ENCODE data around the gene SNRPD2.

Gene SNRPD2

GRCh38 chr19:45717983-45718650 lies 26.4 kb upstream of the SNRPD2 start:
- DNase-seq (ENCODE audit: low read depth, low spot score) = no peak
- peak overlapping the region; percentile 80 for H3K4me3 ChIP-seq
- H3K27ac ChIP-seq = peak overlapping the region; percentile 90
- TF ChIP-seq POLR2AphosphoS5 (IDR thresholded peaks at IDR 0.05; ENCODE audit: borderline replicate concordance, low read depth, low read length) (no peak), EZH2 (IDR thresholded peaks at IDR 0.05) (no peak), FOXP2 (optimal IDR thresholded peaks at IDR 0.05; ENCODE audit: control extremely low read depth, extremely low read length, insufficient read depth) (no peak)
- peak overlapping the region; percentile 73 for H3K9ac ChIP-seq (ENCODE audit: insufficient read length)
- H3K36me3 ChIP-seq (ENCODE audit: insufficient read depth, low read length) = peaks cover 23% of the 10 kb centered on the region
- H3K9me3 ChIP-seq (ENCODE audit: low read depth, low read length) = no peaks in the 10 kb centered on the region

GRCh38 chr19:45717131-45717982 lies 25.6 kb upstream of the SNRPD2 start:
- Histone ChIP-seq H3K9me3 (ENCODE audit: low read depth, low read length) (no peaks in the 10 kb centered on the region), H3K27ac (peak overlapping the region; percentile 95), H3K4me3 (peak overlapping the region; percentile 80), H3K9ac (ENCODE audit: insufficient read length) (peak overlapping the region; percentile 99), H3K36me3 (ENCODE audit: insufficient read depth, low read length) (peaks cover 27% of the 10 kb centered on the region)
- peak; percentile 78 for DNase-seq (ENCODE audit: low read depth, low spot score)
- TF ChIP-seq POLR2AphosphoS5 (IDR thresholded peaks at IDR 0.05; ENCODE audit: borderline replicate concordance, low read depth, low read length) (peak; percentile 73), EZH2 (IDR thresholded peaks at IDR 0.05) (no peak), FOXP2 (optimal IDR thresholded peaks at IDR 0.05; ENCODE audit: control extremely low read depth, extremely low read length, insufficient read depth) (peak; percentile 98)

- no peak for DNase-seq (ENCODE audit: low read depth, low spot score)
- no peaks in the 10 kb centered on the region for H3K9me3 ChIP-seq (ENCODE audit: low read depth, low read length)
- peak overlapping the region; percentile 80 for H3K4me3 ChIP-seq
- H3K9ac ChIP-seq (ENCODE audit: insufficient read length) = peak overlapping the region; percentile 99
- H3K36me3 ChIP-seq (ENCODE audit: insufficient read depth, low read length) = peaks cover 25% of the 10 kb centered on the region
- TF ChIP-seq FOXP2 (optimal IDR thresholded peaks at IDR 0.05; ENCODE audit: control extremely low read depth, extremely low read length, insufficient read depth) (no peak), POLR2AphosphoS5 (IDR thresholded peaks at IDR 0.05; ENCODE audit: borderline replicate concordance, low read depth, low read length) (no peak), EZH2 (IDR thresholded peaks at IDR 0.05) (no peak)
- peak overlapping the region; percentile 95 for H3K27ac ChIP-seq
Observed at GRCh38 chr19:45716359-45717130, 24.8 kb upstream of the SNRPD2 start.

GRCh38 chr19:45715139-45715538 lies 23.4 kb upstream of the SNRPD2 start:
- TF ChIP-seq FOXP2 (optimal IDR thresholded peaks at IDR 0.05; ENCODE audit: control extremely low read depth, extremely low read length, insufficient read depth) (no peak), EZH2 (IDR thresholded peaks at IDR 0.05) (no peak), POLR2AphosphoS5 (IDR thresholded peaks at IDR 0.05; ENCODE audit: borderline replicate concordance, low read depth, low read length) (no peak)
- peaks cover 20% of the 10 kb centered on the region; the same call in 1 of the 2 replicates for H3K36me3 ChIP-seq (ENCODE audit: insufficient read depth, low read length)
- H3K27ac ChIP-seq = peak overlapping the region; percentile 51
- no peak for DNase-seq (ENCODE audit: low read depth, low spot score)
- no peaks in the 10 kb centered on the region for H3K9me3 ChIP-seq (ENCODE audit: low read depth, low read length)
- H3K4me3 ChIP-seq = no peak overlapping the region
- H3K9ac ChIP-seq (ENCODE audit: insufficient read length) = no peak overlapping the region

- H3K36me3 ChIP-seq (ENCODE audit: insufficient read depth, low read length) = peaks cover 9% of the 10 kb centered on the region; the same call in 1 of the 2 replicates
- no peak overlapping the region for H3K9ac ChIP-seq (ENCODE audit: insufficient read length)
- no peak overlapping the region for H3K27ac ChIP-seq
- no peak overlapping the region for H3K4me3 ChIP-seq
- no peaks in the 10 kb centered on the region for H3K9me3 ChIP-seq (ENCODE audit: low read depth, low read length)
- no peak for DNase-seq (ENCODE audit: low read depth, low spot score)
- TF ChIP-seq EZH2 (IDR thresholded peaks at IDR 0.05) (no peak), POLR2AphosphoS5 (IDR thresholded peaks at IDR 0.05; ENCODE audit: borderline replicate concordance, low read depth, low read length) (no peak), FOXP2 (optimal IDR thresholded peaks at IDR 0.05; ENCODE audit: control extremely low read depth, extremely low read length, insufficient read depth) (no peak)
Observed at GRCh38 chr19:45713141-45713540, 21.4 kb upstream of the SNRPD2 start.

GRCh38 chr19:45712699-45713067 lies 20.9 kb upstream of the SNRPD2 start:
- peaks cover 7% of the 10 kb centered on the region; the same call in 1 of the 2 replicates for H3K36me3 ChIP-seq (ENCODE audit: insufficient read depth, low read length)

GRCh38 chr19:45711851-45712698 lies 20.3 kb upstream of the SNRPD2 start:
- DNase-seq (ENCODE audit: low read depth, low spot score) = no peak
- Histone ChIP-seq H3K27ac (no peak overlapping the region), H3K9ac (ENCODE audit: insufficient read length) (no peak overlapping the region), H3K36me3 (ENCODE audit: insufficient read depth, low read length) (peaks cover 7% of the 10 kb centered on the region; the same call in 1 of the 2 replicates), H3K9me3 (ENCODE audit: low read depth, low read length) (no peaks in the 10 kb centered on the region), H3K4me3 (no peak overlapping the region)
- TF ChIP-seq POLR2AphosphoS5 (IDR thresholded peaks at IDR 0.05; ENCODE audit: borderline replicate concordance, low read depth, low read length) (no peak), EZH2 (IDR thresholded peaks at IDR 0.05) (no peak), FOXP2 (optimal IDR thresholded peaks at IDR 0.05; ENCODE audit: control extremely low read depth, extremely low read length, insufficient read depth) (no peak)

More at GRCh38 chr19:45712699-45713067, 20.9 kb upstream of the SNRPD2 start:
- DNase-seq (ENCODE audit: low read depth, low spot score) = no peak
- Histone ChIP-seq H3K9me3 (ENCODE audit: low read depth, low read length) (no peaks in the 10 kb centered on the region), H3K4me3 (no peak overlapping the region), H3K27ac (no peak overlapping the region), H3K9ac (ENCODE audit: insufficient read length) (no peak overlapping the region)
- TF ChIP-seq FOXP2 (optimal IDR thresholded peaks at IDR 0.05; ENCODE audit: control extremely low read depth, extremely low read length, insufficient read depth) = no peak

Measured in SK-N-MC (cell line).